GM19238 (cell line): ENCODE measurements around the gene NRXN3.

Experiments
- DNase-seq: peaks from one replicate; pipeline ENCODE4 v3.0.0; 2011; ENCODE audit warnings: low spot score; ENCODE audit not compliant: insufficient read length

The NRXN3 gene

GRCh38 chr14:78790271-78790670 is 620.1 kb downstream of the NRXN3 start:
- DNase-seq = no peak

- no peak for DNase-seq
Measured at GRCh38 chr14:78798757-78799156, 628.6 kb downstream of the NRXN3 start.

- DNase-seq = no peak
Measured at GRCh38 chr14:78805570-78805969, 635.4 kb downstream of the NRXN3 start.

- no peak for DNase-seq
Measured at GRCh38 chr14:78823035-78823434, 652.9 kb downstream of the NRXN3 start.

- DNase-seq = no peak
Measured at GRCh38 chr14:78823516-78823915, 653.3 kb downstream of the NRXN3 start.

- DNase-seq = no peak
Measured at GRCh38 chr14:78829274-78829673, 659.1 kb downstream of the NRXN3 start.

GRCh38 chr14:78834766-78835451 is 664.7 kb downstream of the NRXN3 start:
- no peak for DNase-seq

GRCh38 chr14:78835909-78836308 is 665.7 kb downstream of the NRXN3 start:
- DNase-seq = no peak

- DNase-seq = no peak
Measured at GRCh38 chr14:78836777-78837176, 666.6 kb downstream of the NRXN3 start.

GRCh38 chr14:78838959-78839358 is 668.8 kb downstream of the NRXN3 start:
- no peak for DNase-seq

- no peak for DNase-seq
Measured at GRCh38 chr14:78840898-78841297, 670.7 kb downstream of the NRXN3 start.

- no peak for DNase-seq
Measured at GRCh38 chr14:78847801-78848200, 677.6 kb downstream of the NRXN3 start.

- peak; percentile 3 for DNase-seq
Measured at GRCh38 chr14:78848234-78848820, 678.2 kb downstream of the NRXN3 start.

GRCh38 chr14:78849952-78850351 is 679.8 kb downstream of the NRXN3 start:
- no peak for DNase-seq

- DNase-seq = no peak
Measured at GRCh38 chr14:78851189-78851588, 681.0 kb downstream of the NRXN3 start.

GRCh38 chr14:78852040-78852439 is 681.9 kb downstream of the NRXN3 start:
- DNase-seq = no peak

- no peak for DNase-seq
Measured at GRCh38 chr14:78857974-78858373, 687.8 kb downstream of the NRXN3 start.

- peak; percentile 2 for DNase-seq
Measured at GRCh38 chr14:78863143-78863542, 693.0 kb downstream of the NRXN3 start.

GRCh38 chr14:78872837-78873236 is 702.7 kb downstream of the NRXN3 start:
- no peak for DNase-seq

GRCh38 chr14:78873581-78873980 is 703.4 kb downstream of the NRXN3 start:
- DNase-seq = no peak

GRCh38 chr14:78875049-78875448 is 704.9 kb downstream of the NRXN3 start:
- DNase-seq = no peak

GRCh38 chr14:78885884-78886283 is 715.7 kb downstream of the NRXN3 start:
- no peak for DNase-seq

- no peak for DNase-seq
Measured at GRCh38 chr14:78897443-78897842, 727.3 kb downstream of the NRXN3 start.
